Measurements from ENCODE around the gene CCDC24. TPM values are rescaled to one million over a fixed set of nuclear protein-coding genes. Genes with fewer than 3 reads are reported as not detected.

The CCDC24 gene
- total and polyA plus RNA-seq, 2 of the 13 experiments (the other 11 are each of a cell fraction or from before 2014, with no cell fraction given) = 1.4 to 2.9 TPM

GRCh38 chr1:43978264-43978550 lies 13.2 kb upstream of the CCDC24 start (continued):
- no peak for TF ChIP-seq SMC3 (IDR thresholded peaks at IDR 0.05; ENCODE audit: low read length)
- TF ChIP-seq, protein P1, sequence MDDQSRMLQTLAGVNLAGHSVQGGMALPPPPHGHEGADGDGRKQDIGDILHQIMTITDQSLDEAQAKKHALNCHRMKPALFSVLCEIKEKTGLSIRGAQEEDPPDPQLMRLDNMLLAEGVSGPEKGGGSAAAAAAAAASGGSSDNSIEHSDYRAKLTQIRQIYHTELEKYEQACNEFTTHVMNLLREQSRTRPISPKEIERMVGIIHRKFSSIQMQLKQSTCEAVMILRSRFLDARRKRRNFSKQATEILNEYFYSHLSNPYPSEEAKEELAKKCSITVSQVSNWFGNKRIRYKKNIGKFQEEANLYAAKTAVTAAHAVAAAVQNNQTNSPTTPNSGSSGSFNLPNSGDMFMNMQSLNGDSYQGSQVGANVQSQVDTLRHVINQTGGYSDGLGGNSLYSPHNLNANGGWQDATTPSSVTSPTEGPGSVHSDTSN (CRISPR knock-in tag; IDR thresholded peaks at IDR 0.05; ENCODE audit: borderline replicate concordance) = no peak
- TF ChIP-seq, protein P2, sequence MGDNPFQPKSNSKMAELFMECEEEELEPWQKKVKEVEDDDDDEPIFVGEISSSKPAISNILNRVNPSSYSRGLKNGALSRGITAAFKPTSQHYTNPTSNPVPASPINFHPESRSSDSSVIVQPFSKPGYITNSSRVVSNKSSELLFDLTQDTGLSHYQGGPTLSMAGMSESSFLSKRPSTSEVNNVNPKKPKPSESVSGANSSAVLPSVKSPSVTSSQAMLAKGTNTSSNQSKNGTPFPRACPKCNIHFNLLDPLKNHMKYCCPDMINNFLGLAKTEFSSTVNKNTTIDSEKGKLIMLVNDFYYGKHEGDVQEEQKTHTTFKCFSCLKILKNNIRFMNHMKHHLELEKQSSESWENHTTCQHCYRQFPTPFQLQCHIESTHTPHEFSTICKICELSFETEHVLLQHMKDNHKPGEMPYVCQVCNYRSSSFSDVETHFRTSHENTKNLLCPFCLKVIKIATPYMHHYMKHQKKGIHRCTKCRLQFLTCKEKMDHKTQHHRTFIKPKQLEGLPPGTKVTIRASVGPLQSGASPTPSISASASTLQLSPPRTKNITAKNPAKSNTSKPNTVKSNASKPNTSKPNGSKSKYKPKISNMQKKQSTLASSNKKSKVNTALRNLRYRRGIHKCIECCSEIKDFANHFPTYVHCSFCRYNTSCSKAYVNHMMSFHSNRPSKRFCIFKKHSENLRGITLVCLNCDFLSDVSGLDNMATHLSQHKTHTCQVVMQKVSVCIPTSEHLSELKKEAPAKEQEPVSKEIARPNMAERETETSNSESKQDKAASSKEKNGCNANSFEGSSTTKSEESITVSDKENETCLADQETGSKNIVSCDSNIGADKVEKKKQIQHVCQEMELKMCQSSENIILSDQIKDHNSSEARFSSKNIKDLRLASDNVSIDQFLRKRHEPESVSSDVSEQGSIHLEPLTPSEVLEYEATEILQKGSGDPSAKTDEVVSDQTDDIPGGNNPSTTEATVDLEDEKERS (CRISPR knock-in tag; IDR thresholded peaks at IDR 0.05) = no peak
- TF ChIP-seq ZNF430 (CRISPR knock-in tag; IDR thresholded peaks at IDR 0.05) = 0 out of 2 replicates have a peak, but pooled peaks have one; percentile 71
- TF ChIP-seq ZNF431 (CRISPR knock-in tag; IDR thresholded peaks at IDR 0.05; ENCODE audit: borderline replicate concordance, low read depth) = peak; percentile 55; the same call in 1 of the 2 replicates
- TF ChIP-seq HNF4A (CRISPR knock-in tag; IDR thresholded peaks at IDR 0.05) = 0 out of 2 replicates have a peak, but pooled peaks have one; percentile 14
- peak; percentile 41; the same call in 1 of the 2 replicates for TF ChIP-seq ZNF563 (CRISPR knock-in tag; IDR thresholded peaks at IDR 0.05)
- no peak for TF ChIP-seq ZNF264 (CRISPR knock-in tag; IDR thresholded peaks at IDR 0.05)
- no peak for TF ChIP-seq ZNF713 (CRISPR knock-in tag; IDR thresholded peaks at IDR 0.05)
- no peak for TF ChIP-seq ZBTB2 (CRISPR knock-in tag; IDR thresholded peaks at IDR 0.05; ENCODE audit: low read depth)
- no peak for TF ChIP-seq SOX13 (IDR thresholded peaks at IDR 0.05)
- TF ChIP-seq SOX13 (CRISPR knock-in tag; conservative IDR thresholded peaks at IDR 0.05 in 1 of 2, IDR thresholded peaks at IDR 0.05 in 1 of 2) = no peak
- TF ChIP-seq, protein P3, sequence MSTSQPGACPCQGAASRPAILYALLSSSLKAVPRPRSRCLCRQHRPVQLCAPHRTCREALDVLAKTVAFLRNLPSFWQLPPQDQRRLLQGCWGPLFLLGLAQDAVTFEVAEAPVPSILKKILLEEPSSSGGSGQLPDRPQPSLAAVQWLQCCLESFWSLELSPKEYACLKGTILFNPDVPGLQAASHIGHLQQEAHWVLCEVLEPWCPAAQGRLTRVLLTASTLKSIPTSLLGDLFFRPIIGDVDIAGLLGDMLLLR (CRISPR knock-in tag; IDR thresholded peaks at IDR 0.05) = no peak
- 0 out of 2 replicates have a peak, but pooled peaks have one; percentile 17 for TF ChIP-seq MAX (IDR thresholded peaks at IDR 0.05)
- TF ChIP-seq ZSCAN31 (CRISPR knock-in tag; IDR thresholded peaks at IDR 0.05; ENCODE audit: low read depth) = no peak
- TF ChIP-seq, protein P4, sequence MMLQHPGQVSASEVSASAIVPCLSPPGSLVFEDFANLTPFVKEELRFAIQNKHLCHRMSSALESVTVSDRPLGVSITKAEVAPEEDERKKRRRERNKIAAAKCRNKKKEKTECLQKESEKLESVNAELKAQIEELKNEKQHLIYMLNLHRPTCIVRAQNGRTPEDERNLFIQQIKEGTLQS (CRISPR knock-in tag; IDR thresholded peaks at IDR 0.05) = peak; percentile 84
- no peak for TF ChIP-seq HMGXB4 (CRISPR knock-in tag; IDR thresholded peaks at IDR 0.05; ENCODE audit: borderline replicate concordance in 1 of 2, low read depth in 1 of 2)
- TF ChIP-seq EP300 (IDR thresholded peaks at IDR 0.05; ENCODE audit: low read depth in 2 of 2, low read length in 2 of 2) = no peak
- TF ChIP-seq EP300 (CRISPR knock-in tag; IDR thresholded peaks at IDR 0.05; ENCODE audit: borderline replicate concordance) = no peak
- 0 out of 2 replicates have a peak, but pooled peaks have one; percentile 20 for TF ChIP-seq ZNF343 (CRISPR knock-in tag; IDR thresholded peaks at IDR 0.05)
- TF ChIP-seq ZNF607 (CRISPR knock-in tag; IDR thresholded peaks at IDR 0.05; ENCODE audit: borderline replicate concordance) = no peak
- no peak for TF ChIP-seq RBM22 (optimal IDR thresholded peaks at IDR 0.05; ENCODE audit: low read length)

Data from HepG2 (cell line).